A549 (cell line): Measurements from ENCODE around the gene SPPL3. TPM values are rescaled to one million over a fixed set of nuclear protein-coding genes. Genes with fewer than 3 reads are reported as not detected.

ENCODE experiments used
- ATAC-seq, 2 experiments: fragments of 200-7000 bp in 1 of 2; fragments of >200 bp in 1 of 2; cut with Nextera tagmentation in 1 of 2; cut with Tn5 transposase in 1 of 2; 3 replicates each; pipeline versions ENCODE4 v1.8.0 to v1.9.1; 2018 to 2020; ENCODE audit warnings: mild to moderate bottlenecking in 1 of 2, moderate library complexity in 1 of 2
- CTCF ChIA-PET: fragments of 300-600 bp; sonication (Branson Sonifier 250); formaldehyde crosslinking; extraction: SDS; loops from one replicate; lab custom pipeline; 2021; ENCODE audit warnings: antibody characterized with exemption, inconsistent platforms; lab: Yijun Ruan, JAX
- POLR2A ChIA-PET: fragments of 350-600 bp; formaldehyde crosslinking; extraction: SDS; loops from one replicate; lab custom pipeline; 2021; ENCODE audit warnings: antibody characterized with exemption, inconsistent platforms; lab: Yijun Ruan, JAX
- DNase-seq, 2 experiments: peaks; one replicate each; pipeline versions ENCODE4 v3.0.0 to v3.0.0-alpha.2; 2011 to 2016; ENCODE audit warnings: low read depth in 1 of 2, low spot score in 1 of 2
- FAIRE-seq: peaks from 2 replicates; lab custom pipeline; 2011; peaks lifted over from hg19 to GRCh38; lab: Jason Lieb, UNC
- H3K27ac ChIP-seq, 2 experiments: fragments of >200 bp; sonication (Bioruptor Twin); formaldehyde crosslinking; 3 replicates each; pipeline ENCODE4 v1.5.1; 2016 to 2017
- H3K4me1 ChIP-seq: fragments of >200 bp; sonication (Bioruptor Twin); formaldehyde crosslinking; 3 replicates; pipeline ENCODE4 v1.6.1; 2016
- H3K4me2 ChIP-seq: fragments of >200 bp; sonication (Bioruptor Twin); formaldehyde crosslinking; 3 replicates; pipeline ENCODE4 v1.6.1; 2016
- H3K4me3 ChIP-seq: fragments of >200 bp; sonication (Bioruptor Twin); formaldehyde crosslinking; 3 replicates; pipeline ENCODE4 v1.5.1; 2016
- H3K9me3 ChIP-seq: fragments of >200 bp; sonication (Bioruptor Twin); formaldehyde crosslinking; 3 replicates; pipeline ENCODE4 v1.6.1; 2016
- CEBPB ChIP-seq, 2 experiments: fragments of >200 bp in 1 of 2; sonication (Bioruptor Twin) in 1 of 2; formaldehyde crosslinking in 1 of 2; IDR thresholded peaks; 2 replicates each; pipeline ENCODE4 v1.6.1; 2012 to 2016
- CHD2 ChIP-seq: fragments of 150-350 bp; IDR thresholded peaks from 2 replicates; pipeline ENCODE4 v1.6.1; 2014; ENCODE audit warnings: low read length; ENCODE audit not compliant: partially characterized antibody
- EHF ChIP-seq: fragments of 250-450 bp; sonication (Bioruptor Pico); IDR thresholded peaks from 2 replicates; pipeline ENCODE4 v1.5.0; 2020; ENCODE audit warnings: mild to moderate bottlenecking
- EHMT2 ChIP-seq: fragments of 200-600 bp; sonication (generic); IDR thresholded peaks from 2 replicates; pipeline ENCODE4 v1.6.1; 2016; ENCODE audit warnings: antibody characterized with exemption, low read depth, mild to moderate bottlenecking, moderate library complexity
- HEYL ChIP-seq: fragments of 250-450 bp; sonication (Bioruptor Pico); IDR thresholded peaks from 2 replicates; pipeline ENCODE4 v1.8.0; 2021; ENCODE audit warnings: mild to moderate bottlenecking, moderate library complexity
- HOXB13 ChIP-seq: fragments of 250-450 bp; sonication (Bioruptor Pico); IDR thresholded peaks from 2 replicates; pipeline ENCODE4 v1.5.0; 2020; ENCODE audit warnings: low read depth, mild to moderate bottlenecking, moderate library complexity
- MAFK ChIP-seq: fragments of 450-650 bp; IDR thresholded peaks from 2 replicates; pipeline ENCODE4 v1.6.1; 2014; ENCODE audit not compliant: partially characterized antibody
- PHF8 ChIP-seq: fragments of 200-600 bp; sonication (generic); IDR thresholded peaks from 2 replicates; pipeline ENCODE4 v1.6.1; 2016; ENCODE audit warnings: low read depth, mild to moderate bottlenecking, antibody characterized with exemption, moderate library complexity, borderline replicate concordance
- RFX5 ChIP-seq: fragments of 450-650 bp; IDR thresholded peaks from 2 replicates; pipeline ENCODE4 v1.7.1; 2014; ENCODE audit warnings: antibody characterized with exemption, mild to moderate bottlenecking, moderate library complexity
- WGBS: methylation state at CpG from one replicate; pipeline ENCODE4 v1.1.6; 2017; ENCODE audit errors: missing lambda C conversion rate; 5-methylcytosine and 5-hydroxymethylcytosine counted together
- polyA plus RNA-seq, 4 experiments: library from polyadenylated mRNA; depleted of rRNA in 3 of 4; stranded (reverse); fragments of >200 nt; fragmentation: RNase III in 1 of 4; extraction: RNeasy Plus Mini Kit Qiagen cat#74134 plus additional on column Dnase treatment in 1 of 4; gene quantifications; 2 replicates in 3 of 4; 3 replicates in 1 of 4; pipeline ENCODE4 v1.2.3, GENCODE V29; 2011 to 2017
- TF ChIP-seq, protein P1 (sequence below): IDR thresholded peaks from 2 replicates; pipeline ENCODE4 v1.6.1; 2012
- TF ChIP-seq, protein P2 (sequence below): IDR thresholded peaks from 2 replicates; pipeline ENCODE4 v1.6.1; 2012; ENCODE audit warnings: low read depth, borderline replicate concordance
- TF ChIP-seq, protein P3 (sequence below): fragments of 200-600 bp; sonication (generic); IDR thresholded peaks from 2 replicates; pipeline ENCODE4 v1.6.1; 2016; ENCODE audit warnings: antibody characterized with exemption, mild to moderate bottlenecking, moderate library complexity
- TF ChIP-seq, protein P4 (sequence below): fragments of 250-450 bp; sonication (Bioruptor Pico); IDR thresholded peaks from 2 replicates; pipeline ENCODE4 v1.5.0; 2021; ENCODE audit warnings: mild to moderate bottlenecking, moderate library complexity, borderline replicate concordance

Gene SPPL3
- polyA plus RNA-seq, 2 of the 4 experiments (the other 2 are of a cell fraction), result 25.0 to 26.6 TPM

DNA sequence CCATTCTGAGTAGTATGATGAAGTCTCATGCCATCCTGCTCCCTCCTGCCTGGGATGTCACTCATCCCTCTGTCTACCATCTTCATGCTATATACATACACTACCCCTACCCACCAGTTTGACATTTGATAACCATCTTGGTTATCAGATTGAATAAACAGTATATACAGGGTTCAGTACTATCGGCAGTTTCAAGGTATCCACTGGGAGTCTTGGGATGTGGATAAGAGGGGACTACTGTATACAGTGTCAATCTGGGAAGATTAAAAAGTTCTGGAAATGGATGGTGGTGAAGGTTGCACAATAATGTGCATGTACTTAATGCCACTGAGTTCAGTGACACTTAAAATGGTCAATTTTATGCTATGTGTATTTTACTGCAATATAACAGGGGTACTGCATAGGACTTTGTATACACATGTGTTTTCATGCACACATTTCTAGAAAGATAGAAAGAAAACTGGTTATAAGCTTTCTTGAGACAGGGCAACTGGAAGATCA lies 22.1 kb downstream of the SPPL3 start:
- peaks cover 3% of the 10 kb centered on the region; the same call in 1 of the 3 replicates for H3K4me1 ChIP-seq
- no peak for FAIRE-seq
- ChIA-PET CTCF (no interaction called here), POLR2A (no interaction called here)
- 100% methylated on average over 1 of the region's 1 CpG for WGBS
- no peak for DNase-seq
- TF ChIP-seq, protein P1, sequence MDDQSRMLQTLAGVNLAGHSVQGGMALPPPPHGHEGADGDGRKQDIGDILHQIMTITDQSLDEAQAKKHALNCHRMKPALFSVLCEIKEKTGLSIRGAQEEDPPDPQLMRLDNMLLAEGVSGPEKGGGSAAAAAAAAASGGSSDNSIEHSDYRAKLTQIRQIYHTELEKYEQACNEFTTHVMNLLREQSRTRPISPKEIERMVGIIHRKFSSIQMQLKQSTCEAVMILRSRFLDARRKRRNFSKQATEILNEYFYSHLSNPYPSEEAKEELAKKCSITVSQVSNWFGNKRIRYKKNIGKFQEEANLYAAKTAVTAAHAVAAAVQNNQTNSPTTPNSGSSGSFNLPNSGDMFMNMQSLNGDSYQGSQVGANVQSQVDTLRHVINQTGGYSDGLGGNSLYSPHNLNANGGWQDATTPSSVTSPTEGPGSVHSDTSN, result no peak
- TF ChIP-seq, protein P2, sequence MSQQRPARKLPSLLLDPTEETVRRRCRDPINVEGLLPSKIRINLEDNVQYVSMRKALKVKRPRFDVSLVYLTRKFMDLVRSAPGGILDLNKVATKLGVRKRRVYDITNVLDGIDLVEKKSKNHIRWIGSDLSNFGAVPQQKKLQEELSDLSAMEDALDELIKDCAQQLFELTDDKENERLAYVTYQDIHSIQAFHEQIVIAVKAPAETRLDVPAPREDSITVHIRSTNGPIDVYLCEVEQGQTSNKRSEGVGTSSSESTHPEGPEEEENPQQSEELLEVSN, result no peak
- TF ChIP-seq CEBPB (IDR thresholded peaks at IDR 0.05), result 0 out of 4 replicates have a peak, but pooled peaks of 1 of the 2 experiments have one; percentile 37
- TF ChIP-seq, all 56 proteins: peak for 1
- Histone ChIP-seq H3K4me3 (no peak overlapping the region), H3K9me3 (no peaks in the 10 kb centered on the region), H3K27ac (no peak overlapping the region), H3K4me2 (no peak overlapping the region)
- ATAC-seq, result no peak; a peak in 1 of 6 replicates

DNA sequence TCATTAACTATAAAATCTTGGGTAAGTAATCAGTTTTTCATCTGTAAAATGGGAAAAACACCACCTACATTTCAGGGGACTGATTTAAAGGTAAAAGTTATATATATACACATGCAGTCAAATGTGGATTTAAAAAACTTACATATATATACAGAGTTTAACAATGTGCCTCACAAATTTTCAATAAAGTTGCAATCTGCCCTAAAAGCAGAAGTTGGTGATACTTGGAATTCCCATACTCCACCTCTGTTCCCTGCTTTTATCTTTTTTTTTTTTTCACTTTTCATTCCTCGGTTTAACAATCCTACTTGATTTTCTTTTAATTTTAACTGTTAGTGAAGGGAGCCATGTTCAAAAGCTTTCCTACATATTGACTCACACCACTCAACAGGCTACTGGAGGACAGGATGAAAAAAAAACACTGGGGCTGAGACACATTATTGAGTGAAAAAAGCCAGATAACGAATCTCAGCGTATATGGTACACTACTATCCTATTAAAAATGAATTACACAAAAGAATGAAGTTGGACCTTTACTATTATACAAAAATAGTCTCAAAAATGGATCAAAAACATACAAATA lies 24.3 kb downstream of the SPPL3 start:
- 95% methylated on average over 3 of the region's 3 CpGs for WGBS
- Histone ChIP-seq H3K27ac (no peak overlapping the region), H3K4me1 (peaks cover 3% of the 10 kb centered on the region; the same call in 1 of the 3 replicates), H3K4me3 (no peak overlapping the region), H3K4me2 (no peak overlapping the region), H3K9me3 (no peaks in the 10 kb centered on the region)
- ChIA-PET CTCF (interaction anchor here (0.7 to 1.2 kb wide), 5 partner anchors 64 to 501 kb away, joined by 3 to 4 read pairs (median 3); no protein-coding TSS in a partner anchor), POLR2A (no interaction called here)
- TF ChIP-seq, protein P1, result no peak
- TF ChIP-seq MAFK (no peak), HOXB13 (no peak), EHMT2 (no peak), EHF (CRISPR knock-in tag) (no peak), CEBPB (IDR thresholded peaks at IDR 0.05) (no peak), RFX5 (no peak), HEYL (CRISPR knock-in tag) (no peak), CHD2 (no peak), PHF8 (no peak)
- TF ChIP-seq, protein P3, sequence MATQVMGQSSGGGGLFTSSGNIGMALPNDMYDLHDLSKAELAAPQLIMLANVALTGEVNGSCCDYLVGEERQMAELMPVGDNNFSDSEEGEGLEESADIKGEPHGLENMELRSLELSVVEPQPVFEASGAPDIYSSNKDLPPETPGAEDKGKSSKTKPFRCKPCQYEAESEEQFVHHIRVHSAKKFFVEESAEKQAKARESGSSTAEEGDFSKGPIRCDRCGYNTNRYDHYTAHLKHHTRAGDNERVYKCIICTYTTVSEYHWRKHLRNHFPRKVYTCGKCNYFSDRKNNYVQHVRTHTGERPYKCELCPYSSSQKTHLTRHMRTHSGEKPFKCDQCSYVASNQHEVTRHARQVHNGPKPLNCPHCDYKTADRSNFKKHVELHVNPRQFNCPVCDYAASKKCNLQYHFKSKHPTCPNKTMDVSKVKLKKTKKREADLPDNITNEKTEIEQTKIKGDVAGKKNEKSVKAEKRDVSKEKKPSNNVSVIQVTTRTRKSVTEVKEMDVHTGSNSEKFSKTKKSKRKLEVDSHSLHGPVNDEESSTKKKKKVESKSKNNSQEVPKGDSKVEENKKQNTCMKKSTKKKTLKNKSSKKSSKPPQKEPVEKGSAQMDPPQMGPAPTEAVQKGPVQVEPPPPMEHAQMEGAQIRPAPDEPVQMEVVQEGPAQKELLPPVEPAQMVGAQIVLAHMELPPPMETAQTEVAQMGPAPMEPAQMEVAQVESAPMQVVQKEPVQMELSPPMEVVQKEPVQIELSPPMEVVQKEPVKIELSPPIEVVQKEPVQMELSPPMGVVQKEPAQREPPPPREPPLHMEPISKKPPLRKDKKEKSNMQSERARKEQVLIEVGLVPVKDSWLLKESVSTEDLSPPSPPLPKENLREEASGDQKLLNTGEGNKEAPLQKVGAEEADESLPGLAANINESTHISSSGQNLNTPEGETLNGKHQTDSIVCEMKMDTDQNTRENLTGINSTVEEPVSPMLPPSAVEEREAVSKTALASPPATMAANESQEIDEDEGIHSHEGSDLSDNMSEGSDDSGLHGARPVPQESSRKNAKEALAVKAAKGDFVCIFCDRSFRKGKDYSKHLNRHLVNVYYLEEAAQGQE, result no peak
- TF ChIP-seq, protein P4, sequence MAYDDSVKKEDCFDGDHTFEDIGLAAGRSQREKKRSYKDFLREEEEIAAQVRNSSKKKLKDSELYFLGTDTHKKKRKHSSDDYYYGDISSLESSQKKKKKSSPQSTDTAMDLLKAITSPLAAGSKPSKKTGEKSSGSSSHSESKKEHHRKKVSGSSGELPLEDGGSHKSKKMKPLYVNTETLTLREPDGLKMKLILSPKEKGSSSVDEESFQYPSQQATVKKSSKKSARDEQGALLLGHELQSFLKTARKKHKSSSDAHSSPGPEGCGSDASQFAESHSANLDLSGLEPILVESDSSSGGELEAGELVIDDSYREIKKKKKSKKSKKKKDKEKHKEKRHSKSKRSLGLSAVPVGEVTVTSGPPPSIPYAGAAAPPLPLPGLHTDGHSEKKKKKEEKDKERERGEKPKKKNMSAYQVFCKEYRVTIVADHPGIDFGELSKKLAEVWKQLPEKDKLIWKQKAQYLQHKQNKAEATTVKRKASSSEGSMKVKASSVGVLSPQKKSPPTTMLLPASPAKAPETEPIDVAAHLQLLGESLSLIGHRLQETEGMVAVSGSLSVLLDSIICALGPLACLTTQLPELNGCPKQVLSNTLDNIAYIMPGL (CRISPR knock-in tag), result no peak
- DNase-seq (no peak), ATAC-seq (no peak), FAIRE-seq (no peak)
